OCI-LY1 (cell line): ENCODE measurements around the gene ANKS6.

Experiments
- CTCF ChIP-seq: fragments of 200-600 bp; sonication (generic), shearing (Covaris generic); IDR thresholded peaks from 2 replicates; pipeline ENCODE4 v1.5.1; 2017; ENCODE audit warnings: mild to moderate bottlenecking, antibody characterized with exemption, low read length, moderate library complexity, mixed read lengths
- EZH2 ChIP-seq: fragments of 200-600 bp; sonication (generic), shearing (Covaris generic); IDR thresholded peaks from 2 replicates; pipeline ENCODE4 v1.8.0; 2017; ENCODE audit warnings: borderline replicate concordance, mixed run types, mild to moderate bottlenecking, antibody characterized with exemption, low read length, moderate library complexity, mixed read lengths

DNA sequence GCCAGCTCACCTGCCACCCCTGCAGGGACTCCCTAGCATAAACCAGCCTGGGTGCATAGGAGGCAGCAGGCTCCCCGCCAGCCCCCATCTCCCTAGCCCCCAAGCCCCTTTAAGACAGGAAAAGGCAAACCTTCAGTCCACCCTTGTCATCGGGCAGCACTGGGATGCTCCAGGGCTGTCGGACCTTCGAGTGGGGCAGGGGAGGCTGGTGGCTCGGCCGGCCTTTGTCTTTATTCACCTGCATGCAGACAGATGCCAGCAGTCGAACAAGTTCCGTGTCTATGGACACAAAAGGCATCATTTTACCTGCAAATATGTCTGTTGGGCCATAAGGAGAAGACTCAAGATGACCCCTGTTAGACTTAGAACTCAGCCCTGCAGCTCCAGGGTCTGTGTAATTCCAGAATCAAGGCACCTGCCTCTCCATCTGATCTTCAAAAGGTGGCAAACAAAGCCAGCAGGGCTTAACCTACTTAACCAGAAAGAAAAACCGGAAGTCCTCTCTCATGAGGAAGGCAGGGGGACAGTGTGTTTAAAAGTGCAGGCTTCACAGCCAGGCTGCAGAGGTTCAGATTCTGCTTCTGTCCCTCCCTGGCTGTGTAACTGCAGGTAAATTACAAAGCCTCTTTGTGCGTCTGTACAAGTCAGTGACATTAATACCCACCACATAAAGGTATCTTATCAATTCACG, 16.2 kb downstream of the ANKS6 start:
- no peak for TF ChIP-seq CTCF
- TF ChIP-seq EZH2 = no peak
